Measurements from ENCODE around the gene CDK5R2. TPM values are rescaled to one million over a fixed set of nuclear protein-coding genes. Genes with fewer than 3 reads are reported as not detected.
A peak's percentile ranks its signal among the peaks of the same experiment; 100 is the strongest.

The CDK5R2 gene
- total and polyA plus RNA-seq, 2 of the 13 experiments (the other 11 are each of a cell fraction or from before 2014, with no cell fraction given) = not detected

GRCh38 chr2:218959141-218959731 is at the start of gene CDK5R2 (continued):
- TF ChIP-seq PBX2 (CRISPR knock-in tag; IDR thresholded peaks at IDR 0.05) (peak; percentile 92), HOXA5 (CRISPR knock-in tag; IDR thresholded peaks at IDR 0.05) (0 out of 2 replicates have a peak, but pooled peaks have one; percentile 46), MLXIP (CRISPR knock-in tag; IDR thresholded peaks at IDR 0.05; ENCODE audit: borderline replicate concordance) (no peak), MIER2 (CRISPR knock-in tag; IDR thresholded peaks at IDR 0.05) (peak; percentile 23; the same call in 1 of the 2 replicates), SP5 (CRISPR knock-in tag; IDR thresholded peaks at IDR 0.05; ENCODE audit: borderline replicate concordance, low read depth) (peak; percentile 33; the same call in 1 of the 2 replicates), NFRKB (IDR thresholded peaks at IDR 0.05) (no peak), HNF1B (CRISPR knock-in tag; IDR thresholded peaks at IDR 0.05) (no peak), ZNF569 (CRISPR knock-in tag; IDR thresholded peaks at IDR 0.05; ENCODE audit: borderline replicate concordance) (no peak), HNRNPLL (IDR thresholded peaks at IDR 0.05; ENCODE audit: low read depth, low read length, poor library complexity, severe bottlenecking) (peak; percentile 67), PATZ1 (CRISPR knock-in tag; IDR thresholded peaks at IDR 0.05) (peak; percentile 59; the same call in 1 of the 2 replicates), SP2 (CRISPR knock-in tag; IDR thresholded peaks at IDR 0.05) (peak; percentile 90), ZNF639 (CRISPR knock-in tag; conservative IDR thresholded peaks at IDR 0.05) (no peak), ZNF672 (CRISPR knock-in tag; IDR thresholded peaks at IDR 0.05) (no peak), SNAPC5 (CRISPR knock-in tag; IDR thresholded peaks at IDR 0.05; ENCODE audit: borderline replicate concordance) (no peak), HOXA3 (CRISPR knock-in tag; IDR thresholded peaks at IDR 0.05) (peak; percentile 20; the same call in 1 of the 2 replicates), ZNF546 (CRISPR knock-in tag; conservative IDR thresholded peaks at IDR 0.05) (no peak), ELF1 (CRISPR knock-in tag; IDR thresholded peaks at IDR 0.05) (no peak), SAP130 (CRISPR knock-in tag; IDR thresholded peaks at IDR 0.05; ENCODE audit: low read depth) (peak; percentile 40; the same call in 1 of the 2 replicates), FOXP1 (IDR thresholded peaks at IDR 0.05) (no peak), FOXP1 (CRISPR knock-in tag; IDR thresholded peaks at IDR 0.05) (no peak), POGZ (CRISPR knock-in tag; IDR thresholded peaks at IDR 0.05) (no peak), JDP2 (CRISPR knock-in tag; IDR thresholded peaks at IDR 0.05; ENCODE audit: borderline replicate concordance) (no peak), ZSCAN25 (CRISPR knock-in tag; IDR thresholded peaks at IDR 0.05) (no peak)
